Peyer's patch (tissue), 4 donors: ENCODE data around the gene GPR160.

ENCODE experiments used
- POLR2A ChIP-seq, 2 donors: fragments of 450-650 bp; IDR thresholded peaks; one replicate each; pipeline ENCODE4 v1.5.1; 2017; ENCODE audit warnings: antibody characterized with exemption in 2 of 2, mild to moderate bottlenecking in 2 of 2, moderate library complexity in 2 of 2
- TF ChIP-seq, protein P1 (sequence below), 6 experiments: fragments of 450-650 bp in 4 of 6; fragments of 200-600 bp in 2 of 6; sonication (generic) in 1 of 6; IDR thresholded peaks; one replicate each; pipeline ENCODE4 v1.5.1; 2017 to 2019; ENCODE audit warnings: antibody characterized with exemption in 6 of 6, mild to moderate bottlenecking in 3 of 6, moderate library complexity in 1 of 6

DNA sequence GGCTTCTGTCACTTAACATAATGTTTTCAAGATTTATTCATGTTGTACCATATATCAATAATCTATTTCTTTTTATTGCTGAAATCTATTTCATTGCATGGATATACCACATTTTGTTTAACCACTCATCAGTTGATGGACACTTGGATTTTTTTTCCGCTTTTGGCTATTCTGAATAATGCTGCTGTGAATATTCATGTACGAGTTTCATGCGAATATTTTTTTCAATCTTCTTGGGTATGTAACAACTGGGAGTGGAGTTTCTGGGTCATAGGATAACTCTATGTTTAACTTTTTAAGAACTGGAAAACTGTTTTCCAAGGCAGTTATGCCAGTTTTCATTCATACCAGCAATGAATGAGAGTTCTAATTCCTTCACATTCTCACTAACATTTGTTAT lies 21.7 kb upstream of the GPR160 start:
- TF ChIP-seq, protein P1, sequence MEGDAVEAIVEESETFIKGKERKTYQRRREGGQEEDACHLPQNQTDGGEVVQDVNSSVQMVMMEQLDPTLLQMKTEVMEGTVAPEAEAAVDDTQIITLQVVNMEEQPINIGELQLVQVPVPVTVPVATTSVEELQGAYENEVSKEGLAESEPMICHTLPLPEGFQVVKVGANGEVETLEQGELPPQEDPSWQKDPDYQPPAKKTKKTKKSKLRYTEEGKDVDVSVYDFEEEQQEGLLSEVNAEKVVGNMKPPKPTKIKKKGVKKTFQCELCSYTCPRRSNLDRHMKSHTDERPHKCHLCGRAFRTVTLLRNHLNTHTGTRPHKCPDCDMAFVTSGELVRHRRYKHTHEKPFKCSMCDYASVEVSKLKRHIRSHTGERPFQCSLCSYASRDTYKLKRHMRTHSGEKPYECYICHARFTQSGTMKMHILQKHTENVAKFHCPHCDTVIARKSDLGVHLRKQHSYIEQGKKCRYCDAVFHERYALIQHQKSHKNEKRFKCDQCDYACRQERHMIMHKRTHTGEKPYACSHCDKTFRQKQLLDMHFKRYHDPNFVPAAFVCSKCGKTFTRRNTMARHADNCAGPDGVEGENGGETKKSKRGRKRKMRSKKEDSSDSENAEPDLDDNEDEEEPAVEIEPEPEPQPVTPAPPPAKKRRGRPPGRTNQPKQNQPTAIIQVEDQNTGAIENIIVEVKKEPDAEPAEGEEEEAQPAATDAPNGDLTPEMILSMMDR (IDR thresholded peaks at IDR 0.05) = no peak
- TF ChIP-seq POLR2A (IDR thresholded peaks at IDR 0.05) = no peak
